ENCODE data around the gene CD2AP. TPM values are rescaled to one million over a fixed set of nuclear protein-coding genes. Genes with fewer than 3 reads are reported as not detected.

CD2AP gene
- total and polyA plus RNA-seq, 9 of the 15 experiments (the other 6 are each of a cell fraction or from before 2014, with no cell fraction given) = 9.4 to 69.7 (median 38.7) TPM

GRCh38 chr6:47476781-47477496 is 650 bp upstream of the CD2AP start (continued):
- TF ChIP-seq CEBPB (tag; IDR thresholded peaks at IDR 0.05) = no peak; the same call in 1 of the 2 replicates
- no peak for TF ChIP-seq SUPT5H (IDR thresholded peaks at IDR 0.05)
- TF ChIP-seq FIP1L1 (IDR thresholded peaks at IDR 0.05; ENCODE audit: low read depth, low read length, poor library complexity, severe bottlenecking) = no peak
- 0 out of 2 replicates have a peak, but pooled peaks have one; percentile 43 for TF ChIP-seq ZNF583 (CRISPR knock-in tag; IDR thresholded peaks at IDR 0.05)
- peak; percentile 65; the same call in 1 of the 2 replicates for TF ChIP-seq C11orf30 (IDR thresholded peaks at IDR 0.05; ENCODE audit: low read depth)
- no peak for TF ChIP-seq L3MBTL2 (IDR thresholded peaks at IDR 0.05)
- no peak for TF ChIP-seq NRF1 (conservative IDR thresholded peaks at IDR 0.05 in 1 of 2, IDR thresholded peaks at IDR 0.05 in 1 of 2)
- TF ChIP-seq NFXL1 (CRISPR knock-in tag; IDR thresholded peaks at IDR 0.05) = no peak
- no peak for TF ChIP-seq ZNF561 (CRISPR knock-in tag; conservative IDR thresholded peaks at IDR 0.05)
- no peak for TF ChIP-seq ZNF398 (CRISPR knock-in tag; IDR thresholded peaks at IDR 0.05)
- no peak for TF ChIP-seq KDM4B (IDR thresholded peaks at IDR 0.05; ENCODE audit: borderline replicate concordance in 2 of 2, low read depth in 1 of 2)
- no peak for TF ChIP-seq BRD9 (IDR thresholded peaks at IDR 0.05; ENCODE audit: low read depth, partially characterized antibody)
- TF ChIP-seq HCFC1 (IDR thresholded peaks at IDR 0.05; ENCODE audit: low read depth, low read length) = no peak
- no peak for TF ChIP-seq PBX2 (CRISPR knock-in tag; IDR thresholded peaks at IDR 0.05; ENCODE audit: low read depth)
- TF ChIP-seq PBX2 (tag; conservative IDR thresholded peaks at IDR 0.05; ENCODE audit: low read depth) = no peak
- no peak for TF ChIP-seq ZNF384 (IDR thresholded peaks at IDR 0.05; ENCODE audit: low read depth, low read length)
- TF ChIP-seq MCM2 (IDR thresholded peaks at IDR 0.05; ENCODE audit: low read depth) = no peak
- TF ChIP-seq ZHX1 (conservative IDR thresholded peaks at IDR 0.05; ENCODE audit: low read length) = no peak
- TF ChIP-seq KAT7 (CRISPR knock-in tag; IDR thresholded peaks at IDR 0.05; ENCODE audit: borderline replicate concordance) = no peak
- no peak for TF ChIP-seq TFAM (CRISPR knock-in tag; conservative IDR thresholded peaks at IDR 0.05)
- no peak for TF ChIP-seq ZNF263 (CRISPR knock-in tag; IDR thresholded peaks at IDR 0.05; ENCODE audit: borderline replicate concordance)
- TF ChIP-seq POLR2AphosphoS5 (IDR thresholded peaks at IDR 0.05; ENCODE audit: control insufficient read depth, insufficient read depth, low read depth, low read length) = no peak
